ENCODE data around the gene ZNF284. TPM values are rescaled to one million over a fixed set of nuclear protein-coding genes. Genes with fewer than 3 reads are reported as not detected.
"Not testable (repeated sequence)": the region's sequence is repeated elsewhere in the genome, so short reads cannot be mapped to it uniquely, and the experiment has no call there.

ZNF284 gene
- total and polyA plus RNA-seq, 9 donors = 1.9 to 3.4 (median 2.8) TPM

DNA sequence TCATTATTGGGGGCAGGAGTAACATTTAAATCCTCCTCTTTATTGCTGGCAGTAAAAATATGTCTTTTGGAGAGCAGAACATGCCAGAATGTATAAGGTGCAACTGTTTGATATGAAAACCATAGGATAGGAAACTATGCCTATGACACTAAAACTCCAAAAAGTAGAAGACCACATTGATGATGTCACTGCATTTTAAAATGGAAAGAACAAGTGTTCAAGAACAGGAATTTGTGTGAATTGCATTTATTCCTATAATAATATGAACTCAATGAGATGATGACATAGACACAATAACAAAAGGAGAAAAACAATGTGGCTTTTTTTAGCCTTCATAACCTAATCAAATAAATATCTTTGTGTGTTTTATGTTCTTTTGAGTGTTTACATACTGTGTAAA lies 37.5 kb downstream of the ZNF284 start:
- Histone ChIP-seq H3K4me1 (ENCODE audit: control insufficient read depth, insufficient read depth, low read length) (peaks cover 5% of the 10 kb centered on the region), H3K36me3 (ENCODE audit: control insufficient read depth, insufficient read depth, low read length) (peaks cover 23% of the 10 kb centered on the region), H3K27me3 (ENCODE audit: control insufficient read depth, insufficient read depth, low read length) (no peaks in the 10 kb centered on the region), H3K9me3 (replicated peaks; ENCODE audit: control insufficient read depth, low read depth, low read length) (peaks cover 46% of the 10 kb centered on the region), H3K27ac (ENCODE audit: low read length) (no peak overlapping the region), H3K4me3 (ENCODE audit: low read length) (no peak overlapping the region)
- DNase-seq = no peak

GRCh38 chr19:44111910-44112463 lies 40.0 kb downstream of the ZNF284 start:
- Histone ChIP-seq H3K9me3 (replicated peaks; ENCODE audit: control insufficient read depth, low read depth, low read length) (peaks cover 32% of the 10 kb centered on the region), H3K27me3 (ENCODE audit: control insufficient read depth, insufficient read depth, low read length) (no peaks in the 10 kb centered on the region), H3K27ac (ENCODE audit: low read length) (no peak overlapping the region), H3K36me3 (ENCODE audit: control insufficient read depth, insufficient read depth, low read length) (peaks cover 15% of the 10 kb centered on the region), H3K4me3 (ENCODE audit: low read length) (peak overlapping the region; percentile 76), H3K4me1 (ENCODE audit: control insufficient read depth, insufficient read depth, low read length) (peaks cover 5% of the 10 kb centered on the region)
- WGBS (ENCODE audit: insufficient coverage) = 20% methylated on average over 7 of the region's 17 CpGs
- DNase-seq = peak; percentile 38

- WGBS (ENCODE audit: insufficient coverage) = 3% methylated on average over 6 of the region's 11 CpGs
Measured at GRCh38 chr19:44112802-44113137, 40.8 kb downstream of the ZNF284 start.

GRCh38 chr19:44113138-44113783 lies 41.3 kb downstream of the ZNF284 start, which contains the start of gene ZNF225:
Gene ZNF225 (plus strand): TSS chr19:44113399. CDS start chr19:44115828, 2,429 bp downstream.
- H3K4me1 ChIP-seq (ENCODE audit: control insufficient read depth, insufficient read depth, low read length) = peaks cover 5% of the 10 kb centered on the region

More at GRCh38 chr19:44112802-44113137, 40.8 kb downstream of the ZNF284 start:
- DNase-seq = no peak
- Histone ChIP-seq H3K36me3 (ENCODE audit: control insufficient read depth, insufficient read depth, low read length) (peaks cover 13% of the 10 kb centered on the region), H3K4me1 (ENCODE audit: control insufficient read depth, insufficient read depth, low read length) (peaks cover 5% of the 10 kb centered on the region), H3K27me3 (ENCODE audit: control insufficient read depth, insufficient read depth, low read length) (no peaks in the 10 kb centered on the region), H3K27ac (ENCODE audit: low read length) (peak overlapping the region; percentile 85), H3K9me3 (replicated peaks; ENCODE audit: control insufficient read depth, low read depth, low read length) (peaks cover 24% of the 10 kb centered on the region), H3K4me3 (ENCODE audit: low read length) (peak overlapping the region; percentile 76)

GRCh38 chr19:44113784-44114390 lies 41.9 kb downstream of the ZNF284 start:
- Histone ChIP-seq H3K36me3 (ENCODE audit: control insufficient read depth, insufficient read depth, low read length) (peaks cover 18% of the 10 kb centered on the region), H3K9me3 (replicated peaks; ENCODE audit: control insufficient read depth, low read depth, low read length) (peaks cover 14% of the 10 kb centered on the region), H3K27me3 (ENCODE audit: control insufficient read depth, insufficient read depth, low read length) (no peaks in the 10 kb centered on the region), H3K27ac (ENCODE audit: low read length) (peak overlapping the region; percentile 92), H3K4me3 (ENCODE audit: low read length) (peak overlapping the region; percentile 76), H3K4me1 (ENCODE audit: control insufficient read depth, insufficient read depth, low read length) (peaks cover 5% of the 10 kb centered on the region)
- no peak for DNase-seq
- 6% methylated on average over 7 of the region's 18 CpGs for WGBS (ENCODE audit: insufficient coverage)

More at GRCh38 chr19:44113138-44113783, 41.3 kb downstream of the ZNF284 start, which contains the start of gene ZNF225:
- H3K36me3 ChIP-seq (ENCODE audit: control insufficient read depth, insufficient read depth, low read length) = peaks cover 14% of the 10 kb centered on the region
- 0% methylated on average over 38 of the region's 44 CpGs for WGBS (ENCODE audit: insufficient coverage)
- no peaks in the 10 kb centered on the region for H3K27me3 ChIP-seq (ENCODE audit: control insufficient read depth, insufficient read depth, low read length)
- H3K4me3 ChIP-seq (ENCODE audit: low read length) = peak within 1 kb of the TSS; percentile 76
- peak within 1 kb of the TSS; percentile 92 for H3K27ac ChIP-seq (ENCODE audit: low read length)
- peaks cover 19% of the 10 kb centered on the region for H3K9me3 ChIP-seq (replicated peaks; ENCODE audit: control insufficient read depth, low read depth, low read length)
- peak; percentile 100 for DNase-seq

- not testable (repeated sequence) for H3K9me3 ChIP-seq (replicated peaks; ENCODE audit: control insufficient read depth, low read depth, low read length); DNase-seq; H3K27me3 ChIP-seq (ENCODE audit: control insufficient read depth, insufficient read depth, low read length); H3K4me3 ChIP-seq (ENCODE audit: low read length); H3K27ac ChIP-seq (ENCODE audit: low read length); H3K4me1 ChIP-seq (ENCODE audit: control insufficient read depth, insufficient read depth, low read length)
- no CpG with 5 or more reads among the region's 4 CpGs for WGBS (ENCODE audit: insufficient coverage)
- peaks cover 44% of the 10 kb centered on the region for H3K36me3 ChIP-seq (ENCODE audit: control insufficient read depth, insufficient read depth, low read length)
Measured at GRCh38 chr19:44121162-44121561, 49.2 kb downstream of the ZNF284 start.

DNA sequence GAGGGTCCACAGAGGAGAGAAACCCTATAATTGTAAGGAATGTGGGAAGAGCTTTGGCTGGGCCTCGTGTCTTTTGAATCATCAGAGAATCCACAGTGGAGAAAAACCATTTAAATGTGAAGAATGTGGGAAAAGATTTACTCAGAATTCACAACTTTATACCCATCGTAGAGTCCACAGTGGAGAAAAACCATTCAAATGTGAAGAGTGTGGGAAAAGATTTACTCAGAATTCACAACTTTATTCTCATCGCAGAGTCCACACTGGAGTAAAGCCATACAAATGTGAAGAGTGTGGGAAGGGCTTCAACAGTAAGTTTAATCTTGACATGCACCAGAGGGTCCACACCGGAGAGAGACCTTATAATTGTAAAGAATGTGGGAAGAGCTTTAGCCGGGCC lies 60.0 kb downstream of the ZNF284 start:
- Histone ChIP-seq H3K9me3 (replicated peaks; ENCODE audit: control insufficient read depth, low read depth, low read length) (peaks cover 40% of the 10 kb centered on the region), H3K4me1 (ENCODE audit: control insufficient read depth, insufficient read depth, low read length) (no peaks in the 10 kb centered on the region), H3K36me3 (ENCODE audit: control insufficient read depth, insufficient read depth, low read length) (peaks cover 39% of the 10 kb centered on the region), H3K27ac (ENCODE audit: low read length) (no peak overlapping the region), H3K27me3 (ENCODE audit: control insufficient read depth, insufficient read depth, low read length) (no peaks in the 10 kb centered on the region), H3K4me3 (ENCODE audit: low read length) (no peak overlapping the region)
- DNase-seq = no peak
- 100% methylated on average over 1 of the region's 5 CpGs for WGBS (ENCODE audit: insufficient coverage)

Other genes starting within 250 kb of the ZNF284 start
- gene ZNF283, start 244.8 kb upstream of the ZNF284 start, total RNA-seq = 16.8 TPM
- gene ZNF283, start 244.8 kb upstream of the ZNF284 start, polyA plus RNA-seq (ENCODE audit: insufficient read depth in 1 of 8, insufficient read length in 8 of 8, low replicate concordance in 1 of 8) = 10 to 100 TPM in 2 of 8 donors, 1 to 10 TPM in 6; 5.9 to 13.1 (median 8.8) TPM
- gene ZNF404, start 188.2 kb upstream of the ZNF284 start, total RNA-seq = 5.0 TPM
- 1 to 10 TPM; 5.5 to 9.4 (median 6.5) TPM for gene ZNF404, start 188.2 kb upstream of the ZNF284 start, polyA plus RNA-seq (ENCODE audit: insufficient read depth in 1 of 8, insufficient read length in 8 of 8, low replicate concordance in 1 of 8)
- gene ZNF45, start 136.9 kb upstream of the ZNF284 start, total RNA-seq = 18.1 TPM
- 10 to 100 TPM; 10.5 to 18.1 (median 12.9) TPM for gene ZNF45, start 136.9 kb upstream of the ZNF284 start, polyA plus RNA-seq (ENCODE audit: insufficient read depth in 1 of 8, insufficient read length in 8 of 8, low replicate concordance in 1 of 8)
- gene ZNF221, start 120.9 kb upstream of the ZNF284 start, total RNA-seq = 7.6 TPM
- gene ZNF221, start 120.9 kb upstream of the ZNF284 start, polyA plus RNA-seq (ENCODE audit: insufficient read depth in 1 of 8, insufficient read length in 8 of 8, low replicate concordance in 1 of 8) = 1 to 10 TPM in 7 of 8 donors, under 1 TPM in 1; 0.93 to 3.2 (median 2.8) TPM
- 9.3 TPM for gene ZNF155, start 88.0 kb upstream of the ZNF284 start, total RNA-seq
- gene ZNF155, start 88.0 kb upstream of the ZNF284 start, polyA plus RNA-seq (ENCODE audit: insufficient read depth in 1 of 8, insufficient read length in 8 of 8, low replicate concordance in 1 of 8) = 1 to 10 TPM; 5.7 to 8.5 (median 6.8) TPM
- gene ZNF230, start 69.2 kb upstream of the ZNF284 start, total RNA-seq = 3.8 TPM
- 1 to 10 TPM; 2.3 to 3.3 (median 2.6) TPM for gene ZNF230, start 69.2 kb upstream of the ZNF284 start, polyA plus RNA-seq (ENCODE audit: insufficient read depth in 1 of 8, insufficient read length in 8 of 8, low replicate concordance in 1 of 8)
- gene ZNF222, start 46.8 kb upstream of the ZNF284 start, total RNA-seq = 5.8 TPM
- 1 to 10 TPM; 3.6 to 5.5 (median 4.3) TPM for gene ZNF222, start 46.8 kb upstream of the ZNF284 start, polyA plus RNA-seq (ENCODE audit: insufficient read depth in 1 of 8, insufficient read length in 8 of 8, low replicate concordance in 1 of 8)
- gene ZNF223, start 20.1 kb upstream of the ZNF284 start, total RNA-seq = 7.4 TPM
- 1 to 10 TPM; 3.6 to 5.1 (median 4.4) TPM for gene ZNF223, start 20.1 kb upstream of the ZNF284 start, polyA plus RNA-seq (ENCODE audit: insufficient read depth in 1 of 8, insufficient read length in 8 of 8, low replicate concordance in 1 of 8)
- 18.8 TPM for gene ZNF224, start 22.2 kb downstream of the ZNF284 start, total RNA-seq
- 10 to 100 TPM; 10.6 to 21.4 (median 14.0) TPM for gene ZNF224, start 22.2 kb downstream of the ZNF284 start, polyA plus RNA-seq (ENCODE audit: insufficient read depth in 1 of 8, insufficient read length in 8 of 8, low replicate concordance in 1 of 8)
- gene ZNF225, start 41.2 kb downstream of the ZNF284 start, total RNA-seq = 6.6 TPM
- 1 to 10 TPM; 3.7 to 5.7 (median 4.8) TPM for gene ZNF225, start 41.2 kb downstream of the ZNF284 start, polyA plus RNA-seq (ENCODE audit: insufficient read depth in 1 of 8, insufficient read length in 8 of 8, low replicate concordance in 1 of 8)
- gene ZNF234, start 69.4 kb downstream of the ZNF284 start, total RNA-seq = 13.9 TPM
- gene ZNF234, start 69.4 kb downstream of the ZNF284 start, polyA plus RNA-seq (ENCODE audit: insufficient read depth in 1 of 8, insufficient read length in 8 of 8, low replicate concordance in 1 of 8) = 1 to 10 TPM; 6.9 to 9.7 (median 7.4) TPM
- gene ZNF226, start 92.9 kb downstream of the ZNF284 start, total RNA-seq = 20.9 TPM
- 10 to 100 TPM; 10.1 to 14.9 (median 12.1) TPM for gene ZNF226, start 92.9 kb downstream of the ZNF284 start, polyA plus RNA-seq (ENCODE audit: insufficient read depth in 1 of 8, insufficient read length in 8 of 8, low replicate concordance in 1 of 8)
- 18.9 TPM for gene ZNF227, start 140.4 kb downstream of the ZNF284 start, total RNA-seq
- 10 to 100 TPM; 11.1 to 15.1 (median 12.7) TPM for gene ZNF227, start 140.4 kb downstream of the ZNF284 start, polyA plus RNA-seq (ENCODE audit: insufficient read depth in 1 of 8, insufficient read length in 8 of 8, low replicate concordance in 1 of 8)
- gene ZNF233, start 187.7 kb downstream of the ZNF284 start, total RNA-seq = 2.4 TPM
- gene ZNF233, start 187.7 kb downstream of the ZNF284 start, polyA plus RNA-seq (ENCODE audit: insufficient read depth in 1 of 8, insufficient read length in 8 of 8, low replicate concordance in 1 of 8) = 1 to 10 TPM; 1.4 to 3.5 (median 2.5) TPM
- gene ZNF235, start 232.9 kb downstream of the ZNF284 start, total RNA-seq = 8.6 TPM
- 1 to 10 TPM; 4.3 to 6.9 (median 5.8) TPM for gene ZNF235, start 232.9 kb downstream of the ZNF284 start, polyA plus RNA-seq (ENCODE audit: insufficient read depth in 1 of 8, insufficient read length in 8 of 8, low replicate concordance in 1 of 8)